Thoracic aorta (tissue), 2 donors: Measurements from ENCODE around the gene KLHL7. TPM values are rescaled to one million over a fixed set of nuclear protein-coding genes. Genes with fewer than 3 reads are reported as not detected.

ENCODE experiments used
- ATAC-seq: fragments of 150-250 bp; one replicate; pipeline ENCODE4 v1.8.0; 2017; ENCODE audit warnings: low read depth; ENCODE audit not compliant: insufficient number of reproducible peaks, low FRiP score
- DNase-seq: peaks from one replicate; pipeline ENCODE4 v3.0.0-alpha.2; 2020; ENCODE audit warnings: low spot score
- H3K27ac ChIP-seq, 2 donors: fragments of 200-600 bp; sonication (generic); 1 replicate in 1 of 2; 2 replicates in 1 of 2; pipeline ENCODE4 v1.5.1; 2016; ENCODE audit warnings: mild to moderate bottlenecking in 2 of 2, moderate library complexity in 2 of 2
- H3K27me3 ChIP-seq: fragments of 200-600 bp; sonication (generic); replicated peaks from 2 replicates; pipeline ENCODE4 v1.6.0; 2016; ENCODE audit warnings: mild to moderate bottlenecking; ENCODE audit not compliant: insufficient read depth
- H3K36me3 ChIP-seq: fragments of 200-600 bp; sonication (generic); one replicate; pipeline ENCODE4 v1.5.1; 2016
- H3K4me1 ChIP-seq, 2 donors: fragments of 200-600 bp; sonication (generic); 1 replicate in 1 of 2; 2 replicates in 1 of 2; pipeline versions ENCODE4 v1.5.1 to v1.6.0; 2016; ENCODE audit warnings: low read depth in 2 of 2, mild to moderate bottlenecking in 1 of 2; ENCODE audit not compliant: control insufficient read depth in 1 of 2
- H3K4me3 ChIP-seq: fragments of 200-600 bp; sonication (generic); 2 replicates; pipeline ENCODE4 v1.5.1; 2016; ENCODE audit warnings: mild to moderate bottlenecking
- H3K9me3 ChIP-seq: fragments of 200-600 bp; sonication (generic); 2 replicates; pipeline ENCODE4 v1.5.1; 2016
- CTCF ChIP-seq: fragments of 200-600 bp; sonication (generic); IDR thresholded peaks from one replicate; pipeline ENCODE4 v1.5.1; 2019; ENCODE audit warnings: antibody characterized with exemption
- total RNA-seq, 2 donors: library from RNA; depleted of rRNA; stranded (reverse); fragments of >200 nt; gene quantifications; one replicate each; pipeline versions ENCODE4 v1.1.0 to v1.2.3, GENCODE V29; 2016

Gene KLHL7
- 10 to 100 TPM; 22.7 to 23.8 TPM for total RNA-seq

GRCh38 chr7:23105644-23106056, at the start of gene KLHL7:
TSS of gene KLHL7 (plus strand) at chr7:23105785. CDS start at chr7:23106027, 242 bp downstream.
- TF ChIP-seq CTCF, result no peak
- H3K4me1 ChIP-seq, result peaks cover 14 to 27% of the 10 kb centered on the region in 2 donors
- DNase-seq (peak; percentile 89), ATAC-seq (peak; percentile 91)
- peak within 1 kb of the TSS; percentile 86 for H3K4me3 ChIP-seq
- no peaks in the 10 kb centered on the region for H3K27me3 ChIP-seq
- no peaks in the 10 kb centered on the region for H3K36me3 ChIP-seq
- H3K27ac ChIP-seq, result peak within 1 kb of the TSS; percentile 84 to 87
- H3K9me3 ChIP-seq, result no peaks in the 10 kb centered on the region

GRCh38 chr7:23058408-23059096, 47.0 kb upstream of the KLHL7 start:
- Histone ChIP-seq H3K27ac (no peak overlapping the region), H3K36me3 (no peaks in the 10 kb centered on the region), H3K4me3 (no peak overlapping the region), H3K9me3 (no peaks in the 10 kb centered on the region), H3K27me3 (no peaks in the 10 kb centered on the region), H3K4me1 (no peaks in the 10 kb centered on the region)
- ATAC-seq (no peak), DNase-seq (no peak)
- no peak for TF ChIP-seq CTCF

GRCh38 chr7:23061327-23061726, 44.3 kb upstream of the KLHL7 start:
- Histone ChIP-seq H3K4me1 (no peaks in the 10 kb centered on the region), H3K27ac (no peak overlapping the region), H3K4me3 (no peak overlapping the region), H3K36me3 (no peaks in the 10 kb centered on the region), H3K9me3 (no peaks in the 10 kb centered on the region), H3K27me3 (no peaks in the 10 kb centered on the region)
- no peak for DNase-seq
- no peak for TF ChIP-seq CTCF
- no peak for ATAC-seq

- Histone ChIP-seq H3K27me3 (no peaks in the 10 kb centered on the region), H3K4me1 (no peaks in the 10 kb centered on the region), H3K27ac (no peak overlapping the region), H3K4me3 (no peak overlapping the region), H3K9me3 (no peaks in the 10 kb centered on the region), H3K36me3 (no peaks in the 10 kb centered on the region)
- TF ChIP-seq CTCF, result no peak
- ATAC-seq, result no peak
- DNase-seq, result no peak
Measured at GRCh38 chr7:23062452-23062851, 43.1 kb upstream of the KLHL7 start.

GRCh38 chr7:23065974-23066373, 39.6 kb upstream of the KLHL7 start:
- ATAC-seq, result no peak
- TF ChIP-seq CTCF, result no peak

More at GRCh38 chr7:23065974-23066373, 39.6 kb upstream of the KLHL7 start:
- no peak overlapping the region for H3K4me3 ChIP-seq
- H3K27ac ChIP-seq, result no peak overlapping the region
- no peak for DNase-seq
- no peaks in the 10 kb centered on the region for H3K36me3 ChIP-seq
- H3K4me1 ChIP-seq, result no peaks in the 10 kb centered on the region
- no peaks in the 10 kb centered on the region for H3K27me3 ChIP-seq
- H3K9me3 ChIP-seq, result no peaks in the 10 kb centered on the region
